ENCODE results near the gene ZCCHC7.
A peak's percentile ranks its signal among the peaks of the same experiment; 100 is the strongest.

Gene ZCCHC7

DNA sequence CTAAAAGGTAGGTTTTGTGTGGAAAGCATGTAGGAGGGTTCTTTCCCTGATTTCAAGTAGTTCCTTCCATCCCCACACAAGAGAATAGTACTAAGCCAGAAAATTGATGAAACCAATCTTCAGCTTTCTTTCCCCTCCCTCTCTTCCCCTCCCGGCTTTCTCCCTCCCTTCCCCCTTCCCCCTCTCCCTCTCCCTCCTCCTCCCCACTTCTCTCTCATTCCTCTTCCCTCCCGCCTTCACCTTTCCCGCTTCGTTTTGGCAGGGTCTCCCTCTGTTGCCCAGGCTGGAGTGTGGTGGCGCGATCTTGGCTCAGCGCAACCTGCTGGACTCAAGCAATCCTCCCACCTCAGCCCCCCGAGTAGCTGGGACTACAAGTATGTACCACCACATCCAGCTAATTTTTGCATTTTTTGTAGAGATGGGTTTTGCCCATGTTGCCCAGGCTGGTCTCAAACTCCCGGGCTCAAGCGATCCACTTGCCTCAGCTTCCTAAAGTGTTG is 85.8 kb downstream of the ZCCHC7 start:
- Histone ChIP-seq H3K27ac (ENCODE audit: low read length) (no peak overlapping the region), H3K79me2 (ENCODE audit: low read length) (peaks cover 22% of the 10 kb centered on the region; the same call in 1 of the 2 replicates), H3K4me3 (ENCODE audit: low read length) (no peak overlapping the region), H3K4me2 (ENCODE audit: low read length) (no peak overlapping the region), H3K9ac (ENCODE audit: low read length) (no peak overlapping the region), H3K27me3 (ENCODE audit: low read depth, low read length) (no peaks in the 10 kb centered on the region), H3K36me3 (replicated peaks; ENCODE audit: low read depth, low read length) (peaks cover 21% of the 10 kb centered on the region), H3K4me1 (ENCODE audit: low read length) (peaks cover 17% of the 10 kb centered on the region), H4K20me1 (ENCODE audit: insufficient read depth, low read length) (no peaks in the 10 kb centered on the region), H2AFZ (ENCODE audit: low read depth, low read length) (no peak overlapping the region), H3K9me3 (ENCODE audit: insufficient read depth, low read length) (no peaks in the 10 kb centered on the region)
- TF ChIP-seq EZH2phosphoT487 (IDR thresholded peaks at IDR 0.05; ENCODE audit: low read depth), result no peak
- TF ChIP-seq, protein P1, sequence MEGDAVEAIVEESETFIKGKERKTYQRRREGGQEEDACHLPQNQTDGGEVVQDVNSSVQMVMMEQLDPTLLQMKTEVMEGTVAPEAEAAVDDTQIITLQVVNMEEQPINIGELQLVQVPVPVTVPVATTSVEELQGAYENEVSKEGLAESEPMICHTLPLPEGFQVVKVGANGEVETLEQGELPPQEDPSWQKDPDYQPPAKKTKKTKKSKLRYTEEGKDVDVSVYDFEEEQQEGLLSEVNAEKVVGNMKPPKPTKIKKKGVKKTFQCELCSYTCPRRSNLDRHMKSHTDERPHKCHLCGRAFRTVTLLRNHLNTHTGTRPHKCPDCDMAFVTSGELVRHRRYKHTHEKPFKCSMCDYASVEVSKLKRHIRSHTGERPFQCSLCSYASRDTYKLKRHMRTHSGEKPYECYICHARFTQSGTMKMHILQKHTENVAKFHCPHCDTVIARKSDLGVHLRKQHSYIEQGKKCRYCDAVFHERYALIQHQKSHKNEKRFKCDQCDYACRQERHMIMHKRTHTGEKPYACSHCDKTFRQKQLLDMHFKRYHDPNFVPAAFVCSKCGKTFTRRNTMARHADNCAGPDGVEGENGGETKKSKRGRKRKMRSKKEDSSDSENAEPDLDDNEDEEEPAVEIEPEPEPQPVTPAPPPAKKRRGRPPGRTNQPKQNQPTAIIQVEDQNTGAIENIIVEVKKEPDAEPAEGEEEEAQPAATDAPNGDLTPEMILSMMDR (IDR thresholded peaks at IDR 0.05; ENCODE audit: low read depth, low read length), result no peak

DNA sequence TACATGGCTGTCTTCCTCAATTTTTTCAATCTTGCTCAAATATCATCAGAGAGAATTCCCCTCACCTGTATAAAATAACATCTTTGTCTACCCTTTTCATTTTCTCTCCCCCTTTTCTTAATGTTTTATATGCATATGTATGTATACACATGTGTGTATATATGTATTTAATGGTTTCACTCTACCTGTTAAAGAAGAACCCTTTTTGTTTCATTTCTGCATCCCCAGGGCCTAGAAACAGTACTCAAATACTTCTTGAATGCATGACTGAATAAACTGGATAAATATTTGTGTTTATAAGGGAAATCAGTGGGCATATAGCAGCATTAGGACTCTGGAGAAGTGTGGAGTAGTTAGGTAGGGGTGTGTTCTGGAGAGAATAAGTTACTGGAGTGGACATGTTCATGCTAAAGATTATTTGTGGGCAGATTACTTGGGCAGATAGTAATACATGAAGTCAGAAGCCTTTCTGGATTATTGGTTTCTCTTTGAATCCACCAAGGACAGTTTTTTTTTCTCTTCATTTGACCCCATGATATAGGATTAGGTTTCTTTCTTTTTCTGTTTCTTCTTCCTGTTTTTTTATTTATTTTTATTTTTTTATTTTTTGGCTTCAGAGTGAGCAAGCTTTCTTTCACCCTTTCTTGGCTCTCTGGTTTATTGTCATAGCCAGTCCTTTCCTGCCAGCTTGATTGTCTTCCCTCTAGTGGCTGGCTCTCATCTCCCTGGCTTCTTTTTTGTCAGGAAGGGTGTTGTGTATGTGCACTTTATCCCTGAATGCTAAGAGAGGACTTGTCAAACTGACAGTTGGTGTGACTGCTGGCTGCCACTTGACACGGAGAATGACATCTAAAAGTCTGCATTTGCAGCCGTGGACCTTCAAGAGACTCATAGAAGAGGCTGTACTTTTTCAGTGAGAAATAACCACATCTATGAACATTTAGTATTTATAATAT is 89.3 kb downstream of the ZCCHC7 start:
- no peaks in the 10 kb centered on the region for H3K27me3 ChIP-seq (ENCODE audit: low read depth, low read length)
- H3K4me3 ChIP-seq (ENCODE audit: low read length), result no peak overlapping the region
- H4K20me1 ChIP-seq (ENCODE audit: insufficient read depth, low read length), result no peaks in the 10 kb centered on the region
- peaks cover 3% of the 10 kb centered on the region for H3K36me3 ChIP-seq (replicated peaks; ENCODE audit: low read depth, low read length)
- H3K9ac ChIP-seq (ENCODE audit: low read length), result no peak overlapping the region
- no peaks in the 10 kb centered on the region for H3K9me3 ChIP-seq (ENCODE audit: insufficient read depth, low read length)
- H3K4me1 ChIP-seq (ENCODE audit: low read length), result peaks cover 18% of the 10 kb centered on the region
- no peak overlapping the region for H3K27ac ChIP-seq (ENCODE audit: low read length)
- TF ChIP-seq, protein P1 (IDR thresholded peaks at IDR 0.05; ENCODE audit: low read depth, low read length), result no peak
- TF ChIP-seq EZH2phosphoT487 (IDR thresholded peaks at IDR 0.05; ENCODE audit: low read depth), result no peak
- H2AFZ ChIP-seq (ENCODE audit: low read depth, low read length), result no peak overlapping the region
- H3K79me2 ChIP-seq (ENCODE audit: low read length), result peaks cover 20% of the 10 kb centered on the region; the same call in 1 of the 2 replicates
- 0 out of 2 replicates have a peak overlapping the region, but pooled peaks have one; percentile 13 for H3K4me2 ChIP-seq (ENCODE audit: low read length)

DNA sequence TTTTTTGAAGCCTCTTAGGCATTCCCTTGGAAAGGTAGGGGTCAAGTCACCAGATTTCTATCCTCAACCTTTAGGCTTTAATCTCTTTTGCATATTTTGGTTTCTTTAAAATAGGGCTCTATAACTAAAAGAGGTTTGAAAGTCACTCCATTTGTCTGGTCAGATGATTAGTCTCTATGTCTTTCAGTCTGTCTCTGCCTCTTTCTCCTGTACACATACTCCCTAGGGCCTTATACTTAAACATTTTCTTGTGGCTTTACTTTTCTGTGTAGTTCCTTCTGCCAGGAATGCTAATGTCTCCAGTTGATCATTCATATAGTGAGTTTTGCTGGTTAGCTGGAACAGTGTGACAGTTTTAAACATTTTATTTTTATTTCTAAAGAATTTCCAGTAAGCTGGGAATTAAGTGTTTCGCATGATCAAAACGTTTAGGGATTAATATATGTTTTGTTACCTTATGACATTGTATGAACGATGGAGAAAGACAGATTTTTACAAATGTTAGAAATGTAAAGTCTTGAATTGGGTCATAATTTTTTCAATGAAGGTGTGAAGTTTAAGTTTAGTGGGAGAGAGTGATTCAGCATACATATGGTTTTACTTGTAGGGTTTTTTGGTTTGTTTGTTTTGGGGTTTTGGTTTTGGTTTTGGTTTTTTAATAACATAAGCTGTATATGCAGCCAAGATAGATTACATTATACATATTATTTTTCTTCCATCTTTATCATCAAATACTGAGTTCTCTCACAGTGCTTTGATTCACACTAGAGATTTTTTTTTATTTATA is 90.6 kb downstream of the ZCCHC7 start:
- Histone ChIP-seq H3K9ac (ENCODE audit: low read length) (no peak overlapping the region), H3K4me3 (ENCODE audit: low read length) (no peak overlapping the region), H2AFZ (ENCODE audit: low read depth, low read length) (no peak overlapping the region), H3K36me3 (replicated peaks; ENCODE audit: low read depth, low read length) (peaks cover 3% of the 10 kb centered on the region), H3K27ac (ENCODE audit: low read length) (no peak overlapping the region), H3K4me1 (ENCODE audit: low read length) (peaks cover 18% of the 10 kb centered on the region), H4K20me1 (ENCODE audit: insufficient read depth, low read length) (no peaks in the 10 kb centered on the region), H3K4me2 (ENCODE audit: low read length) (no peak overlapping the region), H3K9me3 (ENCODE audit: insufficient read depth, low read length) (no peaks in the 10 kb centered on the region), H3K79me2 (ENCODE audit: low read length) (peaks cover 16% of the 10 kb centered on the region; the same call in 1 of the 2 replicates), H3K27me3 (ENCODE audit: low read depth, low read length) (no peaks in the 10 kb centered on the region)
- TF ChIP-seq EZH2phosphoT487 (IDR thresholded peaks at IDR 0.05; ENCODE audit: low read depth), result no peak
- TF ChIP-seq, protein P1 (IDR thresholded peaks at IDR 0.05; ENCODE audit: low read depth, low read length), result no peak

Measured in OCI-LY3 (cell line).